Hindlimb muscle (tissue), 1 donor: Measurements from ENCODE around the gene ATF7IP. TPM values are rescaled to one million over a fixed set of nuclear protein-coding genes. Genes with fewer than 3 reads are reported as not detected.
"Not testable (repeated sequence)": the region's sequence is repeated elsewhere in the genome, so short reads cannot be mapped to it uniquely, and the experiment has no call there.

Experiments used
- DNase-seq: peaks from one replicate; pipeline ENCODE4 v3.0.0-alpha.2; 2013
- polyA plus RNA-seq: library from polyadenylated mRNA; unstranded; fragments of 120-200 nt; gene quantifications from one replicate; pipeline ENCODE4 v1.2.1, GENCODE V29; 2013; ENCODE audit not compliant: insufficient read length

The ATF7IP gene, protein sequence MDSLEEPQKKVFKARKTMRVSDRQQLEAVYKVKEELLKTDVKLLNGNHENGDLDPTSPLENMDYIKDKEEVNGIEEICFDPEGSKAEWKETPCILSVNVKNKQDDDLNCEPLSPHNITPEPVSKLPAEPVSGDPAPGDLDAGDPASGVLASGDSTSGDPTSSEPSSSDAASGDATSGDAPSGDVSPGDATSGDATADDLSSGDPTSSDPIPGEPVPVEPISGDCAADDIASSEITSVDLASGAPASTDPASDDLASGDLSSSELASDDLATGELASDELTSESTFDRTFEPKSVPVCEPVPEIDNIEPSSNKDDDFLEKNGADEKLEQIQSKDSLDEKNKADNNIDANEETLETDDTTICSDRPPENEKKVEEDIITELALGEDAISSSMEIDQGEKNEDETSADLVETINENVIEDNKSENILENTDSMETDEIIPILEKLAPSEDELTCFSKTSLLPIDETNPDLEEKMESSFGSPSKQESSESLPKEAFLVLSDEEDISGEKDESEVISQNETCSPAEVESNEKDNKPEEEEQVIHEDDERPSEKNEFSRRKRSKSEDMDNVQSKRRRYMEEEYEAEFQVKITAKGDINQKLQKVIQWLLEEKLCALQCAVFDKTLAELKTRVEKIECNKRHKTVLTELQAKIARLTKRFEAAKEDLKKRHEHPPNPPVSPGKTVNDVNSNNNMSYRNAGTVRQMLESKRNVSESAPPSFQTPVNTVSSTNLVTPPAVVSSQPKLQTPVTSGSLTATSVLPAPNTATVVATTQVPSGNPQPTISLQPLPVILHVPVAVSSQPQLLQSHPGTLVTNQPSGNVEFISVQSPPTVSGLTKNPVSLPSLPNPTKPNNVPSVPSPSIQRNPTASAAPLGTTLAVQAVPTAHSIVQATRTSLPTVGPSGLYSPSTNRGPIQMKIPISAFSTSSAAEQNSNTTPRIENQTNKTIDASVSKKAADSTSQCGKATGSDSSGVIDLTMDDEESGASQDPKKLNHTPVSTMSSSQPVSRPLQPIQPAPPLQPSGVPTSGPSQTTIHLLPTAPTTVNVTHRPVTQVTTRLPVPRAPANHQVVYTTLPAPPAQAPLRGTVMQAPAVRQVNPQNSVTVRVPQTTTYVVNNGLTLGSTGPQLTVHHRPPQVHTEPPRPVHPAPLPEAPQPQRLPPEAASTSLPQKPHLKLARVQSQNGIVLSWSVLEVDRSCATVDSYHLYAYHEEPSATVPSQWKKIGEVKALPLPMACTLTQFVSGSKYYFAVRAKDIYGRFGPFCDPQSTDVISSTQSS
- 37.9 TPM for polyA plus RNA-seq

DNA sequence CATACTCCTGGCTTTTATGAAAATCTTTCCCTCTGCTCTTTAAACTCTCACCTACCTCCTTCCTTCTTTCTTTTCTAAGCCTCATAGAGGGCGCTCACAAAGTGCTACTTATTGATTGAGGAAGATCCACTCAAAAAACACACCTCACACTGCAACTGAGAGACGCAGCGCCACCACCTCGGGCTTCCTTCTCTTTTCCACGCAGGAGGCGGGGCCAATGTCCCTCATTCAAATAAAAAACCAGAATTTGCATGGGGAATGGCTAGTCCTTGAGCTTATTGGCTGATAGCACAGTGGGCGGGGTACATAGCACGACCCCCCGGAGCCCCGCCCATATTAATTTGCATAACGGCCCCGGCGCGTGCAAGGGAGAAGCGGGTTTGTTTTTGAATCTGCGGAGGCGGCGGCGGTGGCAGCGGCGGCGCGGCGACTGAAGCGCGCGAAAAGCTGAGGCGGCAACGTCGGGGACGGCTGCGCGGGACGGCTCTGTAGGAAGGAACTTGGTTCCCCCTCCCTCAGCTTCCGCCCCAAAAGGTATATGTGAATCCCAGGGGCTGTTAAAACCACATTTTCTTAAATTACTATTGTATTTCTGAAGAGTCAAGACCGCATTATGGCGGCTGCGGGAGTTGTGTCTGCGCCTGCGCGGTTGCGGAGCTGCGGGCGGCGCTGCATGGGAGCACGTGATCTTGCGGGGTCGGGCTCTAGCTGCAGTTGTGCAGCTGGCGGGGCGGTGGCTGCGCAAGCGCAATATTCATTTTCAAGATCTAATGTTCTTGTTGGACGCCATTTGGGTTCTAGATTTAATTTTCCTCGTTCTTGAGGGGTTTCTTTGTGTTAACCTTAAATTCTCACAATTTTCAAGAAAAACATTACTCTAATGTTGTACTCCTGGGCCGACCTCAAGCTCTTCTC is at the start of gene ATF7IP:
TSS of gene ATF7IP (plus strand) at position 389 of the 915 bp plus-strand sequence. CDS start 58,234 bp downstream, outside the sequence.
- DNase-seq = peak; percentile 96

DNA sequence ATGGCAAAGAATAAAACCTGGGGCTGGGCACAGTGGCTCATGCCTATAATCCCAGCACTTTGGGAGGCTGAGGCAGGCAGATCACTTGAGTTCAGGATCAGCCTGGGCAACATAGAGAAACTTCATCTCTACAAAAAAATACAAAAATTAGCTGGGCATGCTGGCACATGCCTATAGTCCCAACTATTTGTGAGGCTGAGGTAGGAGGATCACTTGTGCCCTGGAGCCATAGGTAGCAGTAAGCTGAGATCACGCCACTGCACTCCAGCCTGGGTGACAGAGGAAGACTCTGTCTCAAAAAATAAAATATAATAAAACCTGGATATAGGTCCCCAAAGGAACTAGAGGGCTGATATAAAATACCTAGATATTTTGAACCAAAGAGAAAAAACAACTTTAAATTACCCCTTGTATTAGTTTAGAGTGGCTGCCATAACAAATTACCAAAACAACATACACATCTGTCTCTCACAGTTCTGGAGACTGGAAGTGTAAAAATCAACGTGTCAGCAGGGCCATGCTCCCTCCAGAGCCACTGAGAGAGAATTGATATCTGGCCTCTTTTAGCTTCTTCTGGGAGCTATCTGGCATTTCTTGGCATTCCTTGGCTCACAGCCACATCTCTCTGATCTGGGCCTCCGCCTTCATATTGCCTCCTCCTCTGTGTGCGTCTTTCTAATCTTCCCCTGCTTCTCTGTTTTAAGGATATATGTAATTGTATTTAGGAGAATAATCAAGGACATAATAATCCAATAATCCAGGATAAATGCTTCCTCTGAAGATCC is 47.9 kb upstream of the ATF7IP start:
- DNase-seq = no peak

DNA sequence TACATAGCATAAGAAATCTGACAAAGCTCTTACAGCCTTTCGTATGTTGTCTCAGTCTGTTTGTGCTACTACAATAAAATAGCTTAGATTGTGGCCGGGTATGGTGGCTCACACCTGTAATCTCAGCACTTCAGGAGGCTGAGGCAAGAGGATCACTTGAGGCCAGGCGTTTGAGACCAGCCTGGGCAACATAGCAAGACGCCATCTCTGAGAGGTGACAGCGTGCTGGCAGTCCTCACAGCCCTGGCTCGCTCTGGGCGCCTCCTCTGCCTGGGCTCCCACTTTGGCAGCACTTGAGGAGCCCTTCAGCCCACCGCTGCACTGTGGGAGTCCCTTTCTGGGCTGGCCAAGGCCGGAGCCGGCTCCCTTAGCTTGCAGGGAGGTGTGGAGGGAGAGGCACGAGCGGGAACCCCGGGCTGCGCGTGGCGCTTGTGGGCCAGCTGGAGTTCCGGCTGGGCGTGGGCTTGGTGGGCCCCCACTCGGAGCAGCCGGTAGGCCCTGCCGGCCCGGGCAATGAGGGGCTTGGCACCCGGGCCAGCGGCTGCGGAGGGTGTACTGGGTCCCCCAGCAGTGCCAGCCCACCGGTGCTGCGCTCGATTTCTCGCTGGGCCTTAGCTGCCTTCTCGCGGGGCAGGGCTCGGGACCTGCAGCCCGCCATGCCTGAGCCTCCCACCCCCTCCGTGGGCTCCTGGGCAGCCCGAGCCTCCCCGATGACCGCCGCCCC is 45.6 kb upstream of the ATF7IP start:
- DNase-seq = not testable (repeated sequence)

DNA sequence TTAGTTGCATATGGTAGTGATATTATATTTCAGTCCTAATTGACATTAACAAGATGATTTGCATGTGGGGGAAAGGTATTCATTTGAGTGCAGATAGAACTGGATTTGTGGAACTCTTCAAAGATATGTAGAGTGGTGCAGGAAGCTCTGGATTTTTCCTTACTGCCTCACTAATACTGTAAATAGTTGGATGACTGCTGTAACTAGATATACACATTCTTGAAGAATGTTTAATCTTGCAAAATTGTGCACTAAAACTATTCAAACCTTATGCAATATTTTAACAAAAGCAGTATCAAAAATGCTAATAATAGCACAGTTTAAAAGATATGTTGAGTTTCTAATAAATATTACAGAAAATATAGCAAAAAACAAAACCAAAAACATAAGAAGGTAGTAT is 43.1 kb upstream of the ATF7IP start:
- no peak for DNase-seq

DNA sequence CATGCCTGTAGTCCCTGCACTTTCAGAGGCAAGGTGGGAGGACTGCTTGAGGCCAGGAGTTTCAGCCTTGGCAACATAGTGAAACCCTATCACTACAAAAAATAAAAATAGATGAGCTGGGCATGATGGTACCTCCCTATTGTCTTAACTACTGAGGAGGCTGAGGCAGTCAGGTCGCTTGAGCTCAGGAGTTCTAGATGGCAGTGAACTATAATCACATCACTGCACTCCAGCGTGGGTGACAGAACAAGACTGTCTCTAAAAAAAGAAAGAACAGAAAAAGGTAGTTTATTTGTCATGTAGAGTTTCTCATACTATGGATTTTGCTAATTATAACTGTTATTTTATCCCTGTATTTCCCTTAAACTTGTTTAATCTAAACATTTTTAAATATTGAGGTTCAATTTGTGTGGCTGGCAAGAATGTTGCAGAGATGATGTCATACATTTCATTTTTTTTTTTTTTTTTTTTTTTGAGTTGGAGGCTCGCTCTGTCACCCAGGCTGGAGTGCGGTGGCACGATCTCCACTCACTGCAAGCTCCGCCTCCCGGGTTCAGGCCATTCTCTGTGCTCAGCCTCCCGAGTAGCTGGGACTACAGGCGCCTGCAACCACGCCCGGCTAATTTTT is 39.7 kb upstream of the ATF7IP start:
- no peak for DNase-seq

DNA sequence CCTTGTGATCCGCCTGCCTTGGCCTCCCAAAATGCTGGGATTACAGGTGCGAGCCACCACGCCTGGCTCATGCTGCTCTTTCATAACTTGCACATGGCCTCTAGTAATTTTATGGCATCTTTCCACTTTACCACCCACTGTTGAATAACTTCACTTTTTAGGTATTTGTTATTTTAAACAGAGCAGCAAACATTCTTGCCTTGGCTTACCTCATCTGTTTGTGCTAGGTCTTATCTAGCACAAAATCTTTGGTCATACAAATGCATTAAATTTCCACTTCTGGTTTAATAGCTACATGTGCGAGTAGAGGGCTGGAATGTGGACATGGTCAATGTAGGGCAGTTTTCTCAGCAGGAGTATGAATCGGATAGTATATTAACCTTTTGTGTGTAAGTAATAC is 38.8 kb upstream of the ATF7IP start:
- DNase-seq = no peak

DNA sequence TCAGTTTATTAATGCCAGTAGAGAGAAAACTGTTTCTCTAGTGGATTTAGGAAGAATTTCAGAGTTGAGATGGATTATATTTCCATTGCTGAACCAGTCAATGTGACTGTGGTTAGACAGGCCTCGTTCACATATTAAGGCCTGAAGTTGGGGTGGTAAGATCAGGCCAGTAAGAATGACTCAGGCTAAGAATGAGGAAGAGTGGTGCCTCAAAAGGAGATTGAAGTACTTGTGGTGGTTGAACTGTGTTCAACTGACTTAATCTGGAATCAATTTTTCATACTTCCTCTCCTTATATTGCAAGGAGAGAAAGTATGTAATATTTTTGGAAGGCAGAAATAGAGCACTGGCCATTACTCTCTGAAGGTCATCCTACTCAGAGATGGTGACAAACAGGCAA is 37.8 kb upstream of the ATF7IP start:
- DNase-seq = no peak

DNA sequence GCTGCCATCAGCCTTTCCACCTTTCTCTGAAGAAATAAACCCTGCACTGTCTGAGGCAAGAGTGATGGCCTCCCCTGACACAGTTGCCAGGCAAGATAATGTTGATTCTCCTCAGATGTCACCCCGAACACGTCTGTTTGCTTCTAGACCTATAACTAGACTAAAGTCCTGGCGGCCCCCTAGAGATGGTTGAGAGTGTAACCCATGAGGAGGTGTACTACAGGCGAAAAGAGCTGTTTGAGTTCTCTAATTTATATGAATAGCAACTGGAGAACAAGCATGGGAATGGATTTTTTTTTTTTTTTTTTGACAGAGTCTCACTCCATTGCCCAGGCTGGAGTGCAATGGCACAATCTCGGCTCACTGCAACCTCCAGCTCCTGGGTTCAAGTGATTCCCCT is 33.0 kb upstream of the ATF7IP start:
- no peak for DNase-seq

DNA sequence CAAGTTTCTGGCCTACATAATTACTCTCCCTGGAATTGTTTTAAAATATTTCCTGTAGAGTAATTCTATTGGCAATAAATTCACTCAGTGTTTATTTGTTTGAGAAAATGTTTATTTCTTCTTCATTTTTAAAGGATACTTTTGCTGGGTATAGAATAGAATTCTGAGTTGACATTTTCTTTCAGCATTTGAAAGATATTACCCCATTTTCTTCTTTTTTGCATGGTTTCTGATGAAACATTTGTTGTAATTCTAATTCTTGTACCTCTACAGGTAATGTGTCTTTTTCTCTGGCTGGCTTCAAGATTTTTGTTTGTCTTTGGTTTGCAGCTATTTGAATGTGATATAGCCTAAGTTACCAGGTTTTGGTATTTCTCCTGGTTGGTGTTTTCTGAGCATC is 25.1 kb upstream of the ATF7IP start:
- no peak for DNase-seq

DNA sequence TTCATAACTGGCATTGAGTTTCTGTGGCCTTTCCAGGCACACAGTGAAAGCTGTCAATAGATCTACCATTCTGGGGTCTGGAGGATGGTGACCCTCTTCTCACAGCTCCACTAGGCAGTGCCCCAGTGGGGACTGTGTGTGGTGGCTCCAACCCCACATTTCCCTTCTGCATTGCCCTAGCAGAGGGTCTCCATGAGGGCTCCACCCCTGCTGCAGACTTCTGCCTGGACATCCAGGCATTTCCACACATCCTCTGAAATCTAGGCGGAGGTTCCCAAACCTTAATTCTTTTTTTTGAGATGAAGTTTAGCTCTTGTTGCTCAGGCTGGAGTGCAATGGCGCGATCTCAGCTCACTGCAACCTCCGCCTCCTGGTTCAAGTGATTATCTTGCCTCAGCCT is 14.0 kb upstream of the ATF7IP start:
- not testable (repeated sequence) for DNase-seq

DNA sequence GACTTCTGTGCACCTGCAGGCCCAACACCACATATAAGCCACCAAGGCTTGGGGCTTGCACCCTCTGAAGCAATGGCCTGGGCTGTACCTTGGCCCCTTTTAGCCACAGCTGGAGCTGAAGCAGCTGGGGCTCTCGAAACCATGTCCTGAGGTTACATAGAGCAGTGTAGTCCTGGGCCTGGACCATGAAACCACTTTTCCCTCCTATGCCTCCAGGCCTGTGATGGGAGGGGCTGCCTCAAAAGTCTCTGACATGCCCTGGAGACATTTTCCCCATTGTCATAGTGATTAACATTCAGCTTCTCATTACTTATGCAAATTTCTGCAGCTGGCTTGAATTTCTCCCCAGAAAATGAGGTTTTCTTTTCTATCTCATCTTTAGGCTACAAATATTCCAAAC is 13.4 kb upstream of the ATF7IP start:
- not testable (repeated sequence) for DNase-seq

DNA sequence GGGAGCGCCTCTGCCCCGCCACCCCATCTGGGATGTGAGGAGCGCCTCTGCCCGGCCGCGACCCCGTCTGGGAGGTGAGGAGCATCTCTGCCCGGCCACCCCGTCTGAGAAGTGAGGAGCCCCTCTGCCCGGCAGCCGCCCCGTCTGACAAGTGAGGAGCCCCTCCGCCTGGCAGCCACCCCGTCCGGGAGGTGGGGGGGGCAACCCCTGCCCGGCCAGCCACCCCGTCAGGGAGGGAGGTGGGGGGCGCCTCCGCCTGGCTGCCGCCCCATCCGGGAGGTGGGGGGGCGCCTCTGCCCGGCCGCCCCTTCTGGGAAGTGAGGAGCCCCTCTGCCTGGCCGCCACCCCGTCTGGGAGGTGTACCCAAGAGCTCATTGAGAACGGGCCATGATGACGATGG is 10.8 kb upstream of the ATF7IP start:
- DNase-seq = not testable (repeated sequence)

DNA sequence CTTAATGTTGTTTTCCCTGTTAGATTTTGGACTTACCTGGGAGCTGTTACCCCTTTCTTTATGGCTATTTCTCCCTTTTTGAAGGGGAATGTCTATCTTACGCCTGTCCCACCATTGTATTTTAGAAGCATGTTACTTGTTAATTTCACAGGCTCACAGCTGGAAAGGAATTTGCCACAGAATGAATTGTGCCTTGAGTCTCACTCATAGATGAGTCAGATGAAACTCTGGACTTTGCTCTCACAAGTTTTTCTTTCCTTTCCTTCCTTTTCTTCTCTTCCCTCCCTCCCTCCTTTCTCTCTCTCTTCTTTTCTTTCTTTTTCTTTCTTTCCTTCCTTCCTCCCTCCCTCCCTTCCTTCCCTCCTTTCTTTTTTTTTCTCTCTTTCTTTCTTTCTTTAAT is 9.3 kb upstream of the ATF7IP start:
- no peak for DNase-seq

DNA sequence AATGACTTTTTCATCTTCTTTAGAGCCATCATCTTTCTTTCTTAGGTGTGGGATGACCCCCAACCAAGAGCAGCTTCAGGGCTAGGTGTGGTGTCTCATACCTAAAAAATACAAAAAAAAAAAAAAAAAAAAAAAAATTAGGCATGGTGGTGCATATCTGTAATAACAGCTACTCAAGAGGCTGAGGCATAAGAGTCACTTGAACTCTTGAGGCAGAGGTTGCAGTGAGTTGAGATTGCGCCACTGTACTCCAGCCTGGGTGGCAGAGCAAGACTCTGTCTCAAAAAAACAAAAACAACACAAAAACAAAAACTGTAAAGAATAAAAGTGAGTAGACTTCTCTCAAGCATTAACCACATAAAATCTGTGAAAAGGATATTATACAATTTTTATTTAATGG is 8.0 kb upstream of the ATF7IP start:
- no peak for DNase-seq

DNA sequence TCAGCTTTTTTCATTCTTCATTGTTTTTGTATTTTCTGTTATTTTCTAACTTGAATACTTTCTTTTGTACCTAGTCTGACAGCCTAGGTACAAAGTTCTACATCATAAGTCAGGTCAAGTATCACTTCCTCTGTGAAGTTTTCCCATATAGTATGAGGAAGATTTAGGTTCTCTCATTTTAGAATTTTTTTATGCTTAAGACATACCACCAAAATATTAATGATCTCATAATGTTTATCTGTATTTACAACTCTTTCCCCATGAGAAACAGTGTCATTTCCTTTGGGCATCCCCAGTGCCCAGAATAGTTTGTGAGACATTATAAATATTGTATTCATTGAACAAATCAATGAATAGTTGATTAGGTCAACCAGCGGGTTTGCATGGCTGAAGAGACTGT is 3.1 kb upstream of the ATF7IP start:
- no peak for DNase-seq

DNA sequence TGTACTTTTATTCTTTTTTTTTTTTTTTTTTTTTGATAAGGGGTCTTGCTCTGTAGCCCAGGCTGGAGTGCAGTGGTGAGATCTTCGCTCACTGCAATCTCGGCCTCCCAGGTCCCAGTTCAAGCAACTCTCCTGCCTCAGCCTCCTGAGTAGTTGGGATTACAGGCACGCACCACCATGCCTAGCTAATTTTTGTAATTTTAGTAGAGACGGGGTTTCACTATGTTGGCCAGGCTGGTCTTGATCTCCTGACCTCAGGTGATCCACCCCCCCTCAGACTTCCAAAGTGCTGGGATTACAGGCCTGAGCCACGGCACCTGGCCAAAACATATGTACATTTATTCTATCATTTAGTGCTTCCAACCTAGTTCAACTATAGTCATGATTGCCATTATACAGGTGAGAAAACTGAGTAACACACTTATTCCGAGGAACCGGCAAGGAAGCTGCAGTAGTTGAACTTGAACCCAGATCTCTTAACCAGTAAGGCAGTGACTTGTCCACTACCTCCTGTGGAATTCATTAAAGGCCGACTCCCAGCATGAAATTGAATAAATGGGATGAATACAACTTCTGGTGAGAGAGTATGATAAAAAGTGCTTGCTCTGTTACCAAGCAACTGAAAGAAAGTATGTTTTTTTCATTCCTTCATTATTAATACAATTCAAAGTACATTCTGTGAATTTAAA is 755 bp upstream of the ATF7IP start:
- no peak for DNase-seq

DNA sequence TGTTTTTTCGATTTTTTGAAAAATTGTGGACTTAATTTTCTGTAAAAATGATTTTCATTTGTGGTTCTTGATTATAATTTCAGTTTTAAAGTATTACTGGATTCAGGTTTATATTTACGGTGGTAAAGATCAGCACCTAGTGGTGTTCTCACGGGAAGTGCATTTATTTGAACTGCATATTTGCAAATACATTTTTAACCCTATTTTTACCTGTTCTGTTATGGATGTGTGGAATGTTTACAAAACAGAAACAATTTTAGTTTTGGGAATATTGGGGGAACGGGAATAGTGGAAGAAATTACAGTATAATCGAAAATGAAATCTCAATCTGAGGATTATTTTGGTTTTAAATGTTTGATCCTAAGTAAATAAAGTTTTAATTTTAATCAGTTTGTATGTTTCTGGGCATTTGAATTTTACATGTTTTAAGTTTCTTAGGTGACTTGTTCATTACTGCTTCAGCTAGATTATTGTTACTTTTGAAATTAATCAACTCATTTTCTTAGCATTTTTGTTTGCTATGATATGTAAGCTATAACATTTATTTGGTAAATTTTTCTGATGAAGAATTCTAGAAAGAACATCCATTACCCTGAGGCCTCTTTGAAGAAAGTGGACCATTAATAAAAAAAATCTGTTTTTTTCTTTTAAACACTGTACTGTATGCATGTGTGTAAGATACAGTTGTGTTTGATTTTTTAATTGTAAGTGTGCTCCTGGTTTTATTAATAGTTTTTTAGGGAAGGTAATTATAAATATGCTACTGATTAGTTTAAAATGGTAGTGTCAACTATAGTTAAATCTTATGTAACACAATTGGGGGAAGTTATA is 942 bp downstream of the ATF7IP start:
- peak; percentile 32 for DNase-seq

DNA sequence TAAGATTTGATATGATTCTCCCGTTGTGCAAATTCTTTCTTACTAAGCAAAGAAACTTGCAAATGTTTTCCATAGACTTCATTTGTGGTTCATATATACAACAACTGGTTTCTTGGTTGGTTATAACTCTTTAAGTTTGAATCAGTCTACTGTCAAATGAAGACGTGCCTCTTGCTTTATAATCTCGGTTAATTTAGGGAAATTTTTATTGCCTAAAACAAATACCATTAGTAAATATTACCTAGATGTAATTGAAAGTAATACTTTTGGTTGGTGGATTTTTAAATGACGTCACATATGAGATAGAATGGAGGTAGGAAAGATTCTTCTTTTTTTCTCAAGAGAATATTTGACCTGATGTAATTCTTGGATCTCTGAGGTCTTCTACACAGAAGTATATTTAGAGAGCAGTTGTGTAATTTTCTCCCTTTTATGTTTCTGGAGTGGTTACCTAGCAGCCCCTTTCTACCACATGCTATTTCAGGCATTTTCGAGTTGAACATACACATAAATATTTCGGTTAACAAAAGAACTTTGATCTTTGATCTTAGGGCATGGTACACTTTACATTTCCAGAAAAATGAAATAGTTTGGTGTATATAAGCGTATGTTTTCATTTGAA is 1.7 kb downstream of the ATF7IP start:
- no peak for DNase-seq
